Uterus (tissue), 2 donors: ENCODE results near the gene TFB2M.
"Not testable (repeated sequence)": the region's sequence is repeated elsewhere in the genome, so short reads cannot be mapped to it uniquely, and the experiment has no call there.

Experiments
- POLR2A ChIP-seq, 2 donors: fragments of 450-650 bp; IDR thresholded peaks; one replicate each; pipeline ENCODE4 v1.6.1; 2016; ENCODE audit warnings: antibody characterized with exemption in 2 of 2, mild to moderate bottlenecking in 1 of 2, moderate library complexity in 1 of 2
- TF ChIP-seq, protein P1 (sequence below), 4 experiments: fragments of 200-600 bp in 2 of 4; fragments of 450-650 bp in 2 of 4; sonication (generic) in 2 of 4; IDR thresholded peaks; one replicate each; pipeline ENCODE4 v1.5.1; 2016 to 2019; ENCODE audit warnings: antibody characterized with exemption in 4 of 4, mild to moderate bottlenecking in 2 of 4, moderate library complexity in 1 of 4

DNA sequence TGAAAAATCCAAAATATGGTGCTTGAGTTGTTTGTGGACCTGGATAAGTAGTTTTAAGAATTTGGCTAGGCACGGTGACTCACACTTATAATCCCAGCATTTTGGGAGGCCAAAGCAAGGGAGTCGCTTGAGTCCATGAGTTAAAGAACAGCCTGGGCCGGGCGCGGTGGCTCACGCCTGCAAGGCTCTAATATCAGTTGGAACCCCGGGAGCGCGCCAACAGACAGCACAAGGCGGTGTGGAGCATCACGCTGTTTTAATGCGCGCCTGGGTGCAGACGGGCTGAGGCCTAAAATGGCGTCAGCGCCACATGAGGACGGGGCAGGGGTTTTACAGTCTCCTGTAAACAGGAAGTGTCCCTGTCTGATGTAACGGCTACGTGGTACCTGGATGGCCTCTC, 39.2 kb upstream of the TFB2M start:
- TF ChIP-seq, protein P1, sequence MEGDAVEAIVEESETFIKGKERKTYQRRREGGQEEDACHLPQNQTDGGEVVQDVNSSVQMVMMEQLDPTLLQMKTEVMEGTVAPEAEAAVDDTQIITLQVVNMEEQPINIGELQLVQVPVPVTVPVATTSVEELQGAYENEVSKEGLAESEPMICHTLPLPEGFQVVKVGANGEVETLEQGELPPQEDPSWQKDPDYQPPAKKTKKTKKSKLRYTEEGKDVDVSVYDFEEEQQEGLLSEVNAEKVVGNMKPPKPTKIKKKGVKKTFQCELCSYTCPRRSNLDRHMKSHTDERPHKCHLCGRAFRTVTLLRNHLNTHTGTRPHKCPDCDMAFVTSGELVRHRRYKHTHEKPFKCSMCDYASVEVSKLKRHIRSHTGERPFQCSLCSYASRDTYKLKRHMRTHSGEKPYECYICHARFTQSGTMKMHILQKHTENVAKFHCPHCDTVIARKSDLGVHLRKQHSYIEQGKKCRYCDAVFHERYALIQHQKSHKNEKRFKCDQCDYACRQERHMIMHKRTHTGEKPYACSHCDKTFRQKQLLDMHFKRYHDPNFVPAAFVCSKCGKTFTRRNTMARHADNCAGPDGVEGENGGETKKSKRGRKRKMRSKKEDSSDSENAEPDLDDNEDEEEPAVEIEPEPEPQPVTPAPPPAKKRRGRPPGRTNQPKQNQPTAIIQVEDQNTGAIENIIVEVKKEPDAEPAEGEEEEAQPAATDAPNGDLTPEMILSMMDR (IDR thresholded peaks at IDR 0.05): not testable (repeated sequence)
- TF ChIP-seq POLR2A (IDR thresholded peaks at IDR 0.05): not testable (repeated sequence)
